Measurements from ENCODE around the gene TCP11.
"Not testable (repeated sequence)": the region's sequence is repeated elsewhere in the genome, so short reads cannot be mapped to it uniquely, and the experiment has no call there.

TCP11 gene

GRCh38 chr6:35107208-35107607 is 33.9 kb downstream of the TCP11 start:
- not testable (repeated sequence) for H3K36me3 Mint-ChIP-seq (ENCODE audit: low read depth); H3K9me3 Mint-ChIP-seq; H3K4me3 Mint-ChIP-seq; H3K4me1 Mint-ChIP-seq (ENCODE audit: low read depth); H3K27ac Mint-ChIP-seq
- H3K27me3 Mint-ChIP-seq (ENCODE audit: low read depth), result peaks cover 12% of the 10 kb centered on the region

DNA sequence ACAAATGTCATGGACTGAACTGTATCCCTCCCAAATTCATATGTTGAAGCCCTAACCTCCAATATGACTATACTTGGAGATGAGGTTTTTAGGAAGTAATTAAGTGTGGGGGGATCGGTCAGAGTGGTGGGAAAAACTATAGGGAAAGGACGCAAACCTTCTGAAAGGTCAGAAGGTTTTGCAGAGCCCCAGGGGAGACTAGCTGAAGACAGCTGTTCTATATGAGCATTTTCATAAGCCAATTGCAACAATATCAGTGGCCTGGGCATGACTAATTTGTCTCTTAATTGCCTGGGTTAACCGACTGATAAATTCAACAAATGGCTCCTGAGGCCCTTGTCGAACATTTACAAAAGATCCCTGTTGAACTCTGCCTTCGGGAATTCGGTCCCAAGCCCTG is 35.1 kb downstream of the TCP11 start:
- not testable (repeated sequence) for H3K27me3 Mint-ChIP-seq (ENCODE audit: low read depth); H3K27ac Mint-ChIP-seq; H3K9me3 Mint-ChIP-seq; H3K4me1 Mint-ChIP-seq (ENCODE audit: low read depth); H3K4me3 Mint-ChIP-seq; H3K36me3 Mint-ChIP-seq (ENCODE audit: low read depth)

GRCh38 chr6:35105078-35105477 is 36.1 kb downstream of the TCP11 start:
- H3K36me3 Mint-ChIP-seq (ENCODE audit: low read depth), result no peaks in the 10 kb centered on the region
- H3K27ac Mint-ChIP-seq, result no peak overlapping the region
- H3K27me3 Mint-ChIP-seq (ENCODE audit: low read depth), result peaks cover 7% of the 10 kb centered on the region
- no peaks in the 10 kb centered on the region for H3K4me1 Mint-ChIP-seq (ENCODE audit: low read depth)
- H3K9me3 Mint-ChIP-seq, result no peaks in the 10 kb centered on the region
- H3K4me3 Mint-ChIP-seq, result no peak overlapping the region

- H3K9me3 Mint-ChIP-seq, result no peaks in the 10 kb centered on the region
- H3K4me1 Mint-ChIP-seq (ENCODE audit: low read depth), result no peaks in the 10 kb centered on the region
- H3K27ac Mint-ChIP-seq, result no peak overlapping the region
- peaks cover 39% of the 10 kb centered on the region for H3K27me3 Mint-ChIP-seq (ENCODE audit: low read depth)
- H3K36me3 Mint-ChIP-seq (ENCODE audit: low read depth), result no peaks in the 10 kb centered on the region
- no peak overlapping the region for H3K4me3 Mint-ChIP-seq
Measured at GRCh38 chr6:35099116-35099515, 42.0 kb downstream of the TCP11 start.

DNA sequence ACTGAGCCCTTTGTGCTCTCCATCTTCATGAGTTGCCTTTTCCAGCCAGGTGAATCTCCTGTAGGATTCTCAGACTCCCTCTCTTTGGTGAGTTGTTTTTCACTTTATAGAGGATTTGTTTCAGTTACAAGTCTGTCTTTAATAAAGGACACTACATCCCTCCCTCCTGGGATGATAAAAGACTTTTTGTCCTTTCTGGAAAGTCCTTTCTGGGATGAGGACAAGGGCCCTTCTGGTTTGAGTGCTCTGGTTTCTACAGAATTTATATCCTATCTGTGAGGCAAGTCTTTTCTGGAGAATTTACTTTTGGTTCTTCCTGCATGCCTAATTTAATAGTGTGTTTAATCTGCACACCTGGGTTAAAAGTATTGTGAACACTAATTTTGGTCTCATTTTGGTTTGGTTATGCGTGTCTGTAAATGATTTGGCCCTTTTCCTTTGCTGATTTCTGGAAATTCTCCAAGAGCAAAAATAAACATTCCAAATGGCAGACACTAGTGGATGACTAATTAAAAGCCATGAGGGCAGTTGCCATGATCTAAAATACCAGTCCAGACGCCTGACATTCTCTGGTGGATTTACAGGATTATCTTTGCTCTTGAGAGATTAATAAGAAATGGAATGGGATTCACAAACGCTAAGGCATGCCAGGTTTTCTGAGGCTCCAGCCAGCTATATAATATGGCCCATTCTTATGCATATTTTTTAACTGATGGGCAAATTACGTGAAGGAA is 44.8 kb downstream of the TCP11 start:
- Mint-ChIP-seq H3K36me3 (ENCODE audit: low read depth) (no peaks in the 10 kb centered on the region), H3K4me3 (no peak overlapping the region), H3K27ac (no peak overlapping the region), H3K9me3 (no peaks in the 10 kb centered on the region), H3K27me3 (ENCODE audit: low read depth) (peaks cover 35% of the 10 kb centered on the region), H3K4me1 (ENCODE audit: low read depth) (no peaks in the 10 kb centered on the region)

- peaks cover 31% of the 10 kb centered on the region for H3K27me3 Mint-ChIP-seq (ENCODE audit: low read depth)
- no peaks in the 10 kb centered on the region for H3K9me3 Mint-ChIP-seq
- no peaks in the 10 kb centered on the region for H3K36me3 Mint-ChIP-seq (ENCODE audit: low read depth)
- no peak overlapping the region for H3K4me3 Mint-ChIP-seq
- H3K4me1 Mint-ChIP-seq (ENCODE audit: low read depth), result peaks cover 2% of the 10 kb centered on the region
- no peak overlapping the region for H3K27ac Mint-ChIP-seq
Measured at GRCh38 chr6:35094183-35094582, 47.0 kb downstream of the TCP11 start.

GRCh38 chr6:35093783-35094182 is 47.4 kb downstream of the TCP11 start:
- Mint-ChIP-seq H3K9me3 (no peaks in the 10 kb centered on the region), H3K4me3 (no peak overlapping the region), H3K27ac (no peak overlapping the region), H3K36me3 (ENCODE audit: low read depth) (no peaks in the 10 kb centered on the region), H3K27me3 (ENCODE audit: low read depth) (peaks cover 27% of the 10 kb centered on the region), H3K4me1 (ENCODE audit: low read depth) (peaks cover 2% of the 10 kb centered on the region)

DNA sequence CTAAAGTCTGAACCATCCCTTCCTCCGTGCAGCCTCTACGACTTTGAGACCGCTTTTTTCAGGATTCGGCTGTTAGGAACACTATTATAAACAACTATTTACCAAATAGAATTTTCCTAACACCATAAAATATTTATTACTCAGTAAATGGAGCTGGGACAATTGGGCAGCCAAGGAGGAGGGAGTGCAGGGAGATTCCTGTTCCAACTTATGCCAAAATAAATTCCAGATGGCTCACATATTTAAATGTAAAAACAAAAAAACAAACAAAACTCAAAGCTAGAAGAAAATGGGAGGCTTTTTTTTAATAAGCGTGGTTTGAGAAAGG is 48.1 kb downstream of the TCP11 start:
- no peaks in the 10 kb centered on the region for H3K36me3 Mint-ChIP-seq (ENCODE audit: low read depth)
- H3K9me3 Mint-ChIP-seq, result no peaks in the 10 kb centered on the region
- H3K27ac Mint-ChIP-seq, result no peak overlapping the region
- no peak overlapping the region for H3K4me3 Mint-ChIP-seq
- H3K4me1 Mint-ChIP-seq (ENCODE audit: low read depth), result peaks cover 2% of the 10 kb centered on the region
- peaks cover 23% of the 10 kb centered on the region for H3K27me3 Mint-ChIP-seq (ENCODE audit: low read depth)

- H3K36me3 Mint-ChIP-seq (ENCODE audit: low read depth), result no peaks in the 10 kb centered on the region
- H3K27ac Mint-ChIP-seq, result no peak overlapping the region
- no peak overlapping the region for H3K4me3 Mint-ChIP-seq
- H3K4me1 Mint-ChIP-seq (ENCODE audit: low read depth), result peaks cover 2% of the 10 kb centered on the region
- H3K27me3 Mint-ChIP-seq (ENCODE audit: low read depth), result peaks cover 23% of the 10 kb centered on the region
- H3K9me3 Mint-ChIP-seq, result no peaks in the 10 kb centered on the region
Measured at GRCh38 chr6:35092362-35093117, 48.6 kb downstream of the TCP11 start.

DNA sequence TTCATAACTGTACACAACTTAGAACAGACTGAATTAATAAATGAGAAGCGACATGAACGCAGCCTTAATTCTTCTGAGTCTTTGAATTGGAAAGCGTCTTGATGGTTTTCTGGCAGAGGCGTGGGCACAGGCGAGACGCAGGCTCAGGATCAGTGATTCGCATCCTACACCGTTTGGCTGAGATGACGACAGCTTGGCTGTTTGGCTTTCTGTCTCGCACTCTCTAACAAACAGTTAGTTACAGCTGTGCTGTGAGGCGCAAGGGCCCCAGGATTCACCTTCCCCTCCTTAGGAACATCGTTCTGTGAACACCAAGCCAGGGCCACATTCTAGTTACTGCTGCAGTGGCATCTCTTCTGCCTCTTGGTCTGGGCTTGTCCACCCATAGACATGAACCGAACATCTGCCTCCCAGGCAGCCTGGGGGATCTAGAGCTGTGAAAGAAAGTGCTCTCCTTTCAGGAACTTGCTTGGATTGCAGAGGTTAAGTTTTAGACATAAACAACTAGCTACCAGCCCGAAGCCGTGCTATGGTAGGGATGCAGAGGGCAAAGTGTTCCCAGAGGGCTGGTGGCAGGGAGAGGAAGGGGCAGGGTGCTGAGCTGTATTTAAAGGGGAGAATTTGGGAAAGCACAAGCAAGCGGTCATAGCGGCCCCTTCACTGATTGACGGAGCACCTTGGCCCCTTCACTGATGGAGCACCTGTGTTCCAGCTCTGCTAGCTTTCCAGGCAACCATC is 49.6 kb downstream of the TCP11 start:
- H3K27me3 Mint-ChIP-seq (ENCODE audit: low read depth), result peaks cover 19% of the 10 kb centered on the region
- H3K9me3 Mint-ChIP-seq, result no peaks in the 10 kb centered on the region
- no peak overlapping the region for H3K27ac Mint-ChIP-seq
- peaks cover 2% of the 10 kb centered on the region for H3K4me1 Mint-ChIP-seq (ENCODE audit: low read depth)
- H3K4me3 Mint-ChIP-seq, result no peak overlapping the region
- no peaks in the 10 kb centered on the region for H3K36me3 Mint-ChIP-seq (ENCODE audit: low read depth)

GRCh38 chr6:35090734-35091133 is 50.4 kb downstream of the TCP11 start:
- H3K4me3 Mint-ChIP-seq, result no peak overlapping the region
- no peaks in the 10 kb centered on the region for H3K36me3 Mint-ChIP-seq (ENCODE audit: low read depth)
- no peak overlapping the region for H3K27ac Mint-ChIP-seq
- no peaks in the 10 kb centered on the region for H3K9me3 Mint-ChIP-seq
- peaks cover 11% of the 10 kb centered on the region for H3K27me3 Mint-ChIP-seq (ENCODE audit: low read depth)
- H3K4me1 Mint-ChIP-seq (ENCODE audit: low read depth), result peaks cover 2% of the 10 kb centered on the region

DNA sequence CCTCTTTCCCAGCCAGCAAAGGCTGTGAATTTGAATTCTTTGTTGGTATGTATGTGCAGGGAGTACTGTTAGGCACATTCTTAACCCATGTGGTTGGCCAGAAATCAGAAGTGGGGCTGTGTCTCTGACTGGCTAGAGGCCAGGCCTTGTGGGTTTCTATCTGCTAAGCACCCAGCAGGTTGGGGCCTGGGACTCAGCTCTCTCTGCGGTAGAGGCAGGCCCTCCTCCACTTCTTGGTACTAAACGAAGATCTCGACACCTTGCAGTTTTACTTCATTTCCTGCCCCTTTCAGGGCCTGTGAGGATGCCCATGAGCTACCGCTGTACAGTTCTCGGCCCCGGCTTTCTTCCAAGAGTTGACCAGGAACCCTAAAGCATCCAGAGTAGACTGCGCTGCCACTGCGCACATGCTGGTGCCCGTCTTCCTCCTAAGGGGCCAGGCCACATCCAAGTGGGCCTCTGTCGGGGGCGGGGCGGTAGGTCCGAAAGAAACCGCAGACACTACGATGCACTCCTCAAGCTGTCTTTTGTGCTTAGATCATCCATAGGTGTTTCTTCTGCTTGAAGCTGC is 51.1 kb downstream of the TCP11 start:
- Mint-ChIP-seq H3K4me3 (no peak overlapping the region), H3K4me1 (ENCODE audit: low read depth) (peaks cover 2% of the 10 kb centered on the region), H3K27me3 (ENCODE audit: low read depth) (peaks cover 5% of the 10 kb centered on the region), H3K36me3 (ENCODE audit: low read depth) (no peaks in the 10 kb centered on the region), H3K9me3 (no peaks in the 10 kb centered on the region), H3K27ac (no peak overlapping the region)

DNA sequence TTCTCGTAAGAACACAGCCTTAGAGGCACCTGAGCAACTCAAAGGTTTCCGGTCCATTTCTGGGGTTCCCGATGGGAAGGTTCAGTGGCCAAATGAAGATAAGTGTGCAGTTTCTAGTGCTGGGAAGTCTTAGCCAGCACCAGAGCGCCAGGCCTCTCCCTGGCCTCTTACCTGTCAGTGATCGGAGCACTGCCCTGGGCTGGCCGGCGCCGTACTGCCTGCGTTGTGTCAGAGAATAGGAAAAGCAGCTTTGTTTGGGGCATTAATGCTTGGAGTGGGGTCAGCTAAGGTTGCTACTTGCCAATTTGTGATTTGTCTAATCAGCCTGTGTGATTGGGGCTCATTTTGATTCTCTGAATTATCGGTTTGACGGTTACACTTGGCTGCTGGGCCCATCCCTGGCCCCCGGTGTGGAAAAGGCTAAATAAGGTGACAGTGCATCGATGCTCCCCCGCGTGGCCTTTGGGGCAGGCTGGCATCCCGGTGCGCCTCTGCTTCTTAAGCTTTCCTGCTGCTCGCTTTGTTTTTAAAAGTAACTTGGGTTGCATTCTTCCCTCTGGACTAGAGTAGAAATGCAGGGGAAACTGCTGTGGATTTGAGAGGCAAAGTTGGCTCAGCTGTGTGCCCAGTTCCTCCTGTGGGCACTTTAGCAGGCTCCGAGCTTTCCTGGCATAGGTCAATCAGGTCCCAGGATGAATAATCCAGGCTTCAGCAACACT is 51.8 kb downstream of the TCP11 start:
- peaks cover 2% of the 10 kb centered on the region for H3K4me1 Mint-ChIP-seq (ENCODE audit: low read depth)

More for the DNA sequence above, 51.8 kb downstream of the TCP11 start:
- H3K27ac Mint-ChIP-seq, result no peak overlapping the region
- H3K9me3 Mint-ChIP-seq, result no peaks in the 10 kb centered on the region
- H3K27me3 Mint-ChIP-seq (ENCODE audit: low read depth), result no peaks in the 10 kb centered on the region
- no peaks in the 10 kb centered on the region for H3K36me3 Mint-ChIP-seq (ENCODE audit: low read depth)
- H3K4me3 Mint-ChIP-seq, result no peak overlapping the region
